ENCODE data around the gene SLC9A9. TPM values are rescaled to one million over a fixed set of nuclear protein-coding genes. Genes with fewer than 3 reads are reported as not detected.

The SLC9A9 gene
- total RNA-seq, 2 experiments from 2014 or later: 13.8 to 16.4 TPM

DNA sequence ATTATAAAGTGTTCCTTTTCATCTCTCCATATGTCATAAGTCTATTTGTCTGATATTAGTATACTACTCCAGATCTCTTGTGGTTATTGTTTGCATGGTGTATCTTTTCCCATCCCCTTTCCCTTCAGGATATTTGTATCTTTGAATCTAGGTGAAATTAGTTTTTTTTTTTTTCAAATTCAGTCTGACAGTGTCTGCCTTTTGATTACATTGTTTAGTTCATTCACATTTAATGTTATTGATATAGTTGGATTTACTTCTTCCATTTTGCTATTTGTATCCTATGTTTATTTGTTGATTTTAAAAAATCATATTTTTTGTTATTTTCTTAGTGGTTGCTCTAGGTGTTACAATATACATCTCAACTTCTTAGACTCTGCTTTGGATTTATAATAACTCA, 445.7 kb downstream of the SLC9A9 start:
- H3K27me3 Mint-ChIP-seq: no peaks in the 10 kb centered on the region
- H3K9me3 Mint-ChIP-seq: no peaks in the 10 kb centered on the region
- H3K4me3 Mint-ChIP-seq: no peak overlapping the region
- DNase-seq: no peak
- no peak overlapping the region for H3K27ac Mint-ChIP-seq
- no peaks in the 10 kb centered on the region for H3K36me3 Mint-ChIP-seq (ENCODE audit: low read depth)
- ChIA-PET POLR2A (no interaction called here), CTCF (no interaction called here)
- no peaks in the 10 kb centered on the region for H3K4me1 Mint-ChIP-seq

DNA sequence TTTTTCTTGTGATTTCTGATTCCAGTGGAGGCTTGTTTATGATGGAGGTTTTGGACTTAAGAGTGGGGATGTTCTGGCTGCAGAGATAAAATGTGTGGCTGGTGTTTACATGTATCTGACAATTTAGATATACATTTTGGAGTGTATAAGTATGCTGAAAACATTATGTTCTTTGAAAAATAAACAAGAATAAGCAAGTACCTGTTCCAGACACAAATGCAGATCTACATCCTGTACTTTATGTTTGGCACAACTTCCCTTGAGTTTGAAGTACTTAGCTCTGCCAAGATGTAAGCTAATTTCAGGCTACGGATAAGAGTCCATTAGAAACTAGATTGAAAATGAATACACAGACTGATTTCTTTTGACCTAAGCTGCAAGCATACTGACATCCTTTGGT, 451.5 kb downstream of the SLC9A9 start:
- H3K9me3 Mint-ChIP-seq: peaks cover 6% of the 10 kb centered on the region

DNA sequence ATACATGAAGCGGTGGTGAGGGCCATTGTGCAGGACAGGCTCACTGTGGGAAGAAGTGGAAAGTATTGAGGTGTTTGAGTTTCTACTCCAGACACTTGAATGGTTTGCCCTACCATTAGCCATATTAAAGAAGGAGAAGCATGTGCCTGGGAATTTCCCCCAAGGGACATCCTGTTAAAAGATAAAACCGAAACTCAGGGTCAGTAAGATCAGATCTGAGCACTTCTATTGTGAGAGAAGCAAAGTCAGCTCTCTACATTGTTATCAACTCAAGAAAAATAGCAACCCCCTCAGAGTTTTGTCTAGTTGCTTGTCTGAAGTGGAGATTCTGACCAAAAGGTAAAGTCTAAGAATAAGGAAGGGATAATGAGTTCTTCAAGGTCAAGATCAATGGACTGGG, 458.9 kb downstream of the SLC9A9 start:
- H3K4me3 Mint-ChIP-seq: no peak overlapping the region
- peaks cover 3% of the 10 kb centered on the region for H3K9me3 Mint-ChIP-seq
- H3K36me3 Mint-ChIP-seq (ENCODE audit: low read depth): no peaks in the 10 kb centered on the region
- no peak overlapping the region for H3K27ac Mint-ChIP-seq
- no peaks in the 10 kb centered on the region for H3K27me3 Mint-ChIP-seq
- no peak for DNase-seq
- H3K4me1 Mint-ChIP-seq: no peaks in the 10 kb centered on the region
- POLR2A ChIA-PET: no interaction called here
- CTCF ChIA-PET: no interaction called here

More for the DNA sequence above, 451.5 kb downstream of the SLC9A9 start:
- no peak for DNase-seq
- CTCF ChIA-PET: interaction anchor here (0.7 to 1.2 kb wide), 2 partner anchors 11 to 19 kb away, joined by 3 read pairs; no protein-coding TSS in a partner anchor
- H3K4me1 Mint-ChIP-seq: no peaks in the 10 kb centered on the region
- H3K36me3 Mint-ChIP-seq (ENCODE audit: low read depth): no peaks in the 10 kb centered on the region
- H3K27me3 Mint-ChIP-seq: no peaks in the 10 kb centered on the region
- H3K4me3 Mint-ChIP-seq: no peak overlapping the region
- POLR2A ChIA-PET: no interaction called here
- H3K27ac Mint-ChIP-seq: no peak overlapping the region

DNA sequence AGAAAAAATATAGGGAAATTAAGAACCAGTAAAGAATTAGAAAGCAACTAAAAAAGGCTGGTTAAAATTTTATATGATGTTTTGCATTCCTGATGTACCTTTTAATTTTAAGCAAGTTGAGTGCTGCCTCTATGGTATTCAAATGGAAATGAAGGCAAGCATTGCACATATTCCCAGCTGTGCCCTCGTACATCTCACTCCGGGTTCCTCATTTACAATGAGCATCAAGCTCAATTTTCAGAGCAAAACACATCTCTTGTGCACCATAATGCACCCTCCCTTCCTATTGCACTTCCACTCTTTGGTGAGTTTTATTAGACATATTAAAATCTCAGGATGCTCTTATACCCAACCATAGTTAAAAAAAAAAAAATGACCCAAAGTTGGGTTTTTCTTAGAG, 460.8 kb downstream of the SLC9A9 start:
- Mint-ChIP-seq H3K27ac (no peak overlapping the region), H3K4me1 (no peaks in the 10 kb centered on the region), H3K4me3 (no peak overlapping the region), H3K9me3 (peaks cover 2% of the 10 kb centered on the region), H3K36me3 (ENCODE audit: low read depth) (no peaks in the 10 kb centered on the region), H3K27me3 (no peaks in the 10 kb centered on the region)
- POLR2A ChIA-PET: no interaction called here
- CTCF ChIA-PET: no interaction called here
- DNase-seq: no peak

DNA sequence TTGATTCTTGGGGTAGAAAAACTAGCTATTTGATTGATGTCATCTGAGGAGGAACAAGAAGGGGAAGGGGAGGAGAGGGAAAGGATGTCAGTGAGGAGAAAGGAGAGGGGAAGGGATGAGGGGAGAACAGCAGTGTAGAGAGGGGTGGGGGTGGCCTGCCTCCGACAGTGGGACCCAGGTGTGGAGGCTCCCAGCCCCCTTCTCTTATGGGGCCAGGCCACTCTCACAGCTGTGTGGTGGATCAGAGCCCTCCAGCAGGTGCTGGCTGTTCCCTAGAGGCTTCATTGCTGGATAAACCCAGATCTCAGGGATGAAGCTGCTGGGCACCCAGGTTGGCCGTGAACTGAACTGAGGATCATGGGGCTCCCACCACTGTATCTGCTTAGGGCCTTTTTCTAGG, 464.2 kb downstream of the SLC9A9 start:
- Mint-ChIP-seq H3K27ac (no peak overlapping the region), H3K36me3 (ENCODE audit: low read depth) (peaks cover 2% of the 10 kb centered on the region), H3K9me3 (no peaks in the 10 kb centered on the region), H3K27me3 (no peaks in the 10 kb centered on the region), H3K4me1 (no peaks in the 10 kb centered on the region), H3K4me3 (no peak overlapping the region)
- DNase-seq: no peak
- ChIA-PET POLR2A (interaction anchor here (0.6 kb wide), 1 partner anchor 266 kb away, joined by 3 read pairs; no protein-coding TSS in a partner anchor), CTCF (interaction anchor here (0.6 kb wide), 1 partner anchor 593 kb away, joined by 3 read pairs; no protein-coding TSS in a partner anchor)

DNA sequence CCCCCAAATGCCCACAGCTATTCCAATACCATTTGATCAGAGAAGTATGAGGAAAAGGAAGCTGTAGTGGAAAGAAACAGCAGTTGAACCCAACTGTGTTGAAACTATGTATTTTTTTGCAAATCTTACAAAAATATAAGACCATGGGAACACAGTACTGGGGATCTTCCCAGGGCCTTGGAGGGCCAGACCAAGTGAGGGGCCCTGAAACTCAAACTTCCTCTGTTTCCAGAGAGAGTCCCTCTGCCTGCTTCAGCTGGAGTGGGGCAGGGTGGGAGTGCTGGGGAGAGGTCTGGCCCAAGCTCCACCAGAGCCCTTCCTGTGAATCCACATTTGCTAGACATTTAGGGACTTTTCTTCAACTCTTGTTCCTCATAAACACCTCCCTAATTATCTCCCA, 464.8 kb downstream of the SLC9A9 start:
- Mint-ChIP-seq H3K4me3 (no peak overlapping the region), H3K9me3 (no peaks in the 10 kb centered on the region), H3K27ac (no peak overlapping the region), H3K36me3 (ENCODE audit: low read depth) (peaks cover 2% of the 10 kb centered on the region), H3K4me1 (peaks cover under 1% of the 10 kb centered on the region), H3K27me3 (no peaks in the 10 kb centered on the region)
- DNase-seq: no peak
- CTCF ChIA-PET: no interaction called here
- POLR2A ChIA-PET: interaction anchor here (0.6 kb wide), 1 partner anchor 265 kb away, joined by 3 read pairs; no protein-coding TSS in a partner anchor

DNA sequence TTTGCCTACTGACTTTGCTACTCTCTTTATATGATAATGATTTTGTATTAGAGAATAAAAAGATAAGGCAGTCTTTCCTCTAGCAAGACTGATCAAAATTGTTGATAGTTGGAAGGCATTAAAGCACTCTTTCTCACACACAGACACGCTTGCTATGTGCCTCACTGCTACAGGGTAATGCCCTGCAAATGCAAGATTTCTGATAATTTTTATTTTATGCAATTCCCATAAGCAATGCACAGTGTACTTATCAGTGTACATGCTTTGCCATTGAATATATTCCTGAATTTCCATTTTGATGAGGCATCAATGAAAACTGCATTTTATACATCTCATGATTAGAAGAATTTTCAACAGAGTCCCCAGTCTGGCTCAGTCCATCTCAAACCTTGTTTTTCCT, 465.5 kb downstream of the SLC9A9 start:
- Mint-ChIP-seq H3K27me3 (no peaks in the 10 kb centered on the region), H3K36me3 (ENCODE audit: low read depth) (peaks cover 2% of the 10 kb centered on the region), H3K9me3 (no peaks in the 10 kb centered on the region), H3K4me1 (peaks cover 1% of the 10 kb centered on the region), H3K27ac (no peak overlapping the region), H3K4me3 (no peak overlapping the region)
- ChIA-PET CTCF (no interaction called here), POLR2A (no interaction called here)
- no peak for DNase-seq

DNA sequence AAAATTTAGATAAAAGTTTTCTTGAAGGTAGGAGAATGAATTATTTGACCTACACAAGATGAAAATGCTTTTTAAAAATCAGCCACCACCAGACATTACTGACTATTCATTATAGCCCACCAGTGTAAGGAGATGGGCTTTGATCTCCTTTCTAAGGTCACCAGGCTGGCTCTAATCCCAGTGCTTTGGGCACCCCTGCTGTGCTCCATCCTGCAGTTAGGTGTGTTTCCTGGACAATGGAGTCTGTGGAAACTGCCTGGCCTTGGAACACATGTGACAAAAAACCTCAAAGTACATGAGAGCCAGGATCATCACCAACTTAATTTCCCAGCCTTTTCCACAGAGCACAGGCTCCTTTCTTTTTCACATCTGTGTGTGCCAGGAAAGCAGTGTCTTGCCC, 467.8 kb downstream of the SLC9A9 start:
- ChIA-PET CTCF (no interaction called here), POLR2A (no interaction called here)
- H3K27ac Mint-ChIP-seq: no peak overlapping the region
- peaks cover 2% of the 10 kb centered on the region for H3K36me3 Mint-ChIP-seq (ENCODE audit: low read depth)
- H3K27me3 Mint-ChIP-seq: no peaks in the 10 kb centered on the region
- H3K4me3 Mint-ChIP-seq: no peak overlapping the region
- H3K9me3 Mint-ChIP-seq: no peaks in the 10 kb centered on the region
- H3K4me1 Mint-ChIP-seq: peaks cover 1% of the 10 kb centered on the region
- DNase-seq: no peak

DNA sequence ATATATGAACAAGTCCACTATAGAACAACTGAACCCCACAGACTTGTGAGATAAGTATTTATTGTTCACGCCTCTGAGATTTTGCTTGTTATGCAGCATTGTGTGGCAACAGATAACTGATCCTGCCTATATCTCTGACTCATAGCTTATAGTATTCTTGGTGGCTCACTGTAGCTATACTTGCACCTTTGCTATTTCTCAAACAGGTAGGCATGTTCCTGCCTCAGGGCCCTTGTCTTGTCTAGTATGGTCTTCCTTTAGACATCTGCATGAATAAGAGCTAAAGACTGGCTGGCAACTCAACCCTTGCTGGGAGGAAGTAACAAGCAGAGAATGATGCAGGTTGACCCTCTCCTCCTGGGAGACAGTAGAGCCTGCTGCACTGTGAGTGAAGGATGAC, 472.6 kb downstream of the SLC9A9 start:
- CTCF ChIA-PET: no interaction called here
- H3K4me1 Mint-ChIP-seq: peaks cover 1% of the 10 kb centered on the region

DNA sequence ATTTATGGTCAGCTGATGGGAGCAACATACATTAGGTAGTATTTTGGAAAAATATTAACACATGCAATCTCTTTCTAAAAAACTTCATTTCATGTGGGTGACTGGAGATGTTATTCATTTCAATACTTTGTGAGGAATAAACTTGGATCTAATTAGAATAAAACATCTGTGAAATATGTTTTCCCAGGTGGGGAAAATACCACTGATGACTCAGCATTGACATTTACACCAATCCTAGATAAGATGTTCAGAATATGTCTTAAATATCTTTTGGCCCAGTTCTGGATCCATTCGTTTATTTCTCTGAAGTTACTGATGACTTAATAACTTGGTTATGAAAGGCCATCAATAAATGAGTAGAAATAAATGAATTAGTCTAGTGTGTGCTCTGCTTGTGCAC, 481.1 kb downstream of the SLC9A9 start:
- CTCF ChIA-PET: interaction anchor here (0.5 kb wide), 1 partner anchor 18 kb away, joined by 3 read pairs; no protein-coding TSS in a partner anchor
- POLR2A ChIA-PET: no interaction called here
- Mint-ChIP-seq H3K36me3 (ENCODE audit: low read depth) (peaks cover 7% of the 10 kb centered on the region), H3K4me3 (no peak overlapping the region), H3K27me3 (no peaks in the 10 kb centered on the region), H3K9me3 (peaks cover under 1% of the 10 kb centered on the region), H3K27ac (no peak overlapping the region), H3K4me1 (peaks cover 15% of the 10 kb centered on the region)
- no peak for DNase-seq

More for the DNA sequence above, 472.6 kb downstream of the SLC9A9 start:
- peaks cover 2% of the 10 kb centered on the region for H3K9me3 Mint-ChIP-seq
- H3K36me3 Mint-ChIP-seq (ENCODE audit: low read depth): peaks cover 3% of the 10 kb centered on the region
- POLR2A ChIA-PET: no interaction called here
- H3K4me3 Mint-ChIP-seq: no peak overlapping the region
- no peaks in the 10 kb centered on the region for H3K27me3 Mint-ChIP-seq
- H3K27ac Mint-ChIP-seq: no peak overlapping the region
- DNase-seq: no peak

DNA sequence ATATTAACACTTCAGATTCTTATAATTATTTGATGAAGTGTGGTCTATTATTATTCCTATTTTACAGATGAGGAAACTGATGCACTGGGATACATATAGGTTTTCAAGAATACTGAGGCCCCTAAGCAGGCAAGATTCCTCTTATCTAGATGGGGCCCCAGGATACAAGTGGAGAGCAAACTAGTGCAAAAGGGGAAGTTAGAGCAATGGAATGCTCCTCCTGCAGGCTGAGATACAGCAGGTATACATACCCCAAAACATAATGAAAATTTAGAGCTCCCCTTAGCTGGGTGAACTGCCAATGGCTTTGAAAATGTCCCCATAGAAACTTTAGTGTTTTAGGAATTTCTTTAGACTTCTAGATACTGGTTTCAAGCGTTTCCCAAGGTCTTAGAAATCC, 481.6 kb downstream of the SLC9A9 start:
- H3K27ac Mint-ChIP-seq: no peak overlapping the region
- H3K27me3 Mint-ChIP-seq: no peaks in the 10 kb centered on the region
- DNase-seq: no peak
- no peaks in the 10 kb centered on the region for H3K9me3 Mint-ChIP-seq
- ChIA-PET CTCF (interaction anchor here (0.5 kb wide), 1 partner anchor 19 kb away, joined by 3 read pairs; no protein-coding TSS in a partner anchor), POLR2A (no interaction called here)
- peaks cover 20% of the 10 kb centered on the region for H3K4me1 Mint-ChIP-seq
- H3K36me3 Mint-ChIP-seq (ENCODE audit: low read depth): peaks cover 7% of the 10 kb centered on the region
- H3K4me3 Mint-ChIP-seq: no peak overlapping the region

DNA sequence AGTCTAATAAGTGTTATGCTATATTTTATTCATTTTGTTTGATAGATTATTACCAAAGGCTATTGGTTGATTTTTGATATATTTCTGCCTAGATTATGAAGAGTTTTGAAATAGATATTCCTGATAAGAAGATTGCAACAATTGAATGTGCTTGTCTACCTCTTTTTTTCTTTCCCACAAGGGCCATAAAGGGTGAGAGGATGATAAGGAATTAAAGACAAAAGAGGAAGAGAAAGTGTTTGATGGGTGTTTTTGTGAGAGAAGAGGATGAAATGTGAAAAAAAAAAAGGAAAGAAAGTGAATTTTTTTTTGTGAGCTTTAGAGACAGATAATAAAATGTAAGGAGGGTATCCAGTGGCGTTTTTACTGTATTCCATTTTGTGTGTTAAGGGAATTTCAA, 484.3 kb downstream of the SLC9A9 start:
- ChIA-PET POLR2A (no interaction called here), CTCF (no interaction called here)
- Mint-ChIP-seq H3K27ac (no peak overlapping the region), H3K36me3 (ENCODE audit: low read depth) (peaks cover 7% of the 10 kb centered on the region), H3K4me1 (peaks cover 24% of the 10 kb centered on the region), H3K4me3 (no peak overlapping the region), H3K27me3 (no peaks in the 10 kb centered on the region), H3K9me3 (peaks cover 6% of the 10 kb centered on the region)
- DNase-seq: no peak

DNA sequence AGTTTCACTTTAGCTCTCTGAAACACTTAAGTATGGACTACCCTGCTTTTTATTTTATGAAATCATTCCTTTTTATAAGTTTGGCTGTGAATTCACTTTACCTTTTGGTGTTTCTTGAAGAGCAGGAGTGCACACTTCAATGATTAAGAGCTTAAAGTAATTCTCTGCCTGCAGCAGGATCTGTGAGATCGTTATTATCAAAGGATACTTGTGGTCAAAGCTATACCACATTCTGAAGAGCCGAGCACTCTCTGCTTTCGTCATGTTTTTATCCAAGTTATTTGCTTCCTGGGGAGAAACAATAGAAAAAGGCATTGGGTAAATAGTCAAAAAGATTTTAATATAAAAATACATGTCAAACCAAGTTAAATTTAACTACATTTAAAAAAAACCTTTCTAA, 485.0 kb downstream of the SLC9A9 start:
- CTCF ChIA-PET: interaction anchor here (1.6 kb wide), 1 partner anchor 12 kb away, joined by 4 read pairs; no protein-coding TSS in a partner anchor
- peaks cover 6% of the 10 kb centered on the region for H3K9me3 Mint-ChIP-seq
- no peak for DNase-seq
- H3K4me3 Mint-ChIP-seq: peak overlapping the region; percentile 29
- H3K4me1 Mint-ChIP-seq: peaks cover 24% of the 10 kb centered on the region
- H3K27ac Mint-ChIP-seq: peak overlapping the region; percentile 38
- POLR2A ChIA-PET: no interaction called here
- no peaks in the 10 kb centered on the region for H3K27me3 Mint-ChIP-seq
- peaks cover 7% of the 10 kb centered on the region for H3K36me3 Mint-ChIP-seq (ENCODE audit: low read depth)
